GM12878 (cell line): ENCODE data around the gene SETD1B. TPM values are rescaled to one million over a fixed set of nuclear protein-coding genes. Genes with fewer than 3 reads are reported as not detected.

Experiments used
- BMI1 ChIP-seq: fragments of 450-650 bp; IDR thresholded peaks from 2 replicates; pipeline ENCODE4 v1.6.1; 2016; ENCODE audit warnings: mild to moderate bottlenecking, moderate library complexity, borderline replicate concordance
- CUX1 ChIP-seq: IDR thresholded peaks from 2 replicates; pipeline ENCODE4 v1.6.1; 2012; ENCODE audit warnings: improper control_type of control experiment, low read depth, low read length; ENCODE audit not compliant: insufficient replicate concordance
- DPF2 ChIP-seq: fragments of 450-650 bp; IDR thresholded peaks from 2 replicates; pipeline ENCODE4 v1.6.1; 2017; ENCODE audit warnings: mild to moderate bottlenecking
- ESRRA ChIP-seq: IDR thresholded peaks from 2 replicates; pipeline ENCODE4 v1.6.1; 2012; ENCODE audit warnings: mild to moderate bottlenecking, low read length, improper control_type of control experiment
- ETV6 ChIP-seq, 2 experiments: fragments of 450-650 bp in 1 of 2; IDR thresholded peaks in 1 of 2; conservative IDR thresholded peaks in 1 of 2; 2 replicates each; pipeline ENCODE4 v1.6.1; 2014; ENCODE audit warnings: antibody characterized with exemption in 1 of 2, borderline replicate concordance in 1 of 2, low read depth in 1 of 2, mild to moderate bottlenecking in 1 of 2, moderate library complexity in 1 of 2
- FOXK2 ChIP-seq: fragments of 450-650 bp; IDR thresholded peaks from 2 replicates; pipeline ENCODE4 v1.6.1; 2017; ENCODE audit warnings: mild to moderate bottlenecking, moderate library complexity
- HDGF ChIP-seq: fragments of 450-650 bp; IDR thresholded peaks from 2 replicates; pipeline ENCODE4 v1.6.1; 2016; ENCODE audit warnings: antibody characterized with exemption
- KAT2A ChIP-seq: conservative IDR thresholded peaks from 2 replicates; pipeline ENCODE4 v1.6.1; 2011; ENCODE audit warnings: low read depth, low read length; ENCODE audit not compliant: control insufficient read depth
- LARP7 ChIP-seq: fragments of 450-650 bp; IDR thresholded peaks from 2 replicates; pipeline ENCODE4 v1.6.1; 2017; ENCODE audit warnings: mild to moderate bottlenecking
- NFIC ChIP-seq: IDR thresholded peaks from 2 replicates; pipeline ENCODE4 v1.6.1; 2012; ENCODE audit warnings: low read depth, mild to moderate bottlenecking, inconsistent platforms, low read length, moderate library complexity
- NFYA ChIP-seq: IDR thresholded peaks from 2 replicates; pipeline ENCODE4 v1.6.1; 2011; ENCODE audit warnings: low read depth, mild to moderate bottlenecking, low read length, improper control_type of control experiment, borderline replicate concordance
- NR2C2 ChIP-seq: IDR thresholded peaks from 2 replicates; pipeline ENCODE4 v1.6.1; 2011; ENCODE audit warnings: borderline replicate concordance, low read depth; ENCODE audit not compliant: control insufficient read depth, insufficient read length
- POLR2AphosphoS5 ChIP-seq: IDR thresholded peaks from 2 replicates; pipeline ENCODE4 v1.6.1; 2011; ENCODE audit warnings: mild to moderate bottlenecking, low read length, inconsistent platforms
- SREBF1 ChIP-seq: IDR thresholded peaks from 2 replicates; pipeline ENCODE4 v1.6.1; 2012; ENCODE audit warnings: mild to moderate bottlenecking, low read length
- TCF7 ChIP-seq: IDR thresholded peaks from 2 replicates; pipeline ENCODE4 v1.6.1; 2014; ENCODE audit warnings: antibody characterized with exemption, borderline replicate concordance
- ZNF687 ChIP-seq: fragments of 450-650 bp; IDR thresholded peaks from 2 replicates; pipeline ENCODE4 v1.6.1; 2017; ENCODE audit warnings: mild to moderate bottlenecking, moderate library complexity
- ZZZ3 ChIP-seq: IDR thresholded peaks from 2 replicates; pipeline ENCODE4 v1.6.1; 2011; ENCODE audit warnings: low read depth; ENCODE audit not compliant: control insufficient read depth, insufficient read length
- polyA plus RNA-seq, 11 experiments: library from polyadenylated mRNA; depleted of rRNA in 4 of 11; unstranded in 6 of 11; stranded (reverse) in 5 of 11; fragments of >200 nt; fragmentation: Nextera tagmentation in 4 of 11; fragmentation: Illumina TruSeq in 1 of 11; extraction: Ambion mirVana in 4 of 11; extraction: Trizol in 1 of 11; gene quantifications; 1 replicate in 1 of 11; 2 replicates in 10 of 11; pipeline versions ENCODE4 v1.2.1 to v1.2.3, GENCODE V29; 2011 to 2016; ENCODE audit warnings: inconsistent platforms in 2 of 11, missing spikeins in 2 of 11, low read depth in 1 of 11
- total RNA-seq, 4 experiments: library from RNA; depleted of rRNA in 3 of 4; stranded (reverse); fragments of >200 nt in 3 of 4; fragmentation: Illumina TruSeq in 1 of 4; extraction: Trizol in 1 of 4; gene quantifications; 2 replicates each; pipeline versions ENCODE4 v1.2.1 to v1.2.3, GENCODE V29; 2013 to 2021
- TF ChIP-seq, protein P1 (sequence below): fragments of 150-350 bp; IDR thresholded peaks from 2 replicates; pipeline ENCODE4 v1.6.1; 2014; ENCODE audit warnings: mild to moderate bottlenecking, low read depth, low read length

SETD1B gene
- total and polyA plus RNA-seq, 10 of the 15 experiments (the other 5 are each of a cell fraction or from before 2014, with no cell fraction given), result 0.50 to 17.3 (median 1.6) TPM

- TF ChIP-seq NFIC (no peak), ZZZ3 (no peak), TCF7 (no peak), ZNF687 (peak; percentile 90), ESRRA (no peak), NFYA (no peak), NR2C2 (no peak), ETV6 (conservative IDR thresholded peaks at IDR 0.05 in 1 of 2, IDR thresholded peaks at IDR 0.05 in 1 of 2; ENCODE audit: borderline replicate concordance in 1 of 2, low read depth in 1 of 2) (peak in 1 of 2 experiments; percentile 85; a peak in 2 of 4 replicates), HDGF (no peak), BMI1 (no peak), SREBF1 (no peak), POLR2AphosphoS5 (peak; percentile 67; the same call in 1 of the 2 replicates), KAT2A (no peak), DPF2 (peak; percentile 93), CUX1 (no peak), LARP7 (peak; percentile 10; the same call in 1 of the 2 replicates), FOXK2 (no peak)
- TF ChIP-seq, protein P1, sequence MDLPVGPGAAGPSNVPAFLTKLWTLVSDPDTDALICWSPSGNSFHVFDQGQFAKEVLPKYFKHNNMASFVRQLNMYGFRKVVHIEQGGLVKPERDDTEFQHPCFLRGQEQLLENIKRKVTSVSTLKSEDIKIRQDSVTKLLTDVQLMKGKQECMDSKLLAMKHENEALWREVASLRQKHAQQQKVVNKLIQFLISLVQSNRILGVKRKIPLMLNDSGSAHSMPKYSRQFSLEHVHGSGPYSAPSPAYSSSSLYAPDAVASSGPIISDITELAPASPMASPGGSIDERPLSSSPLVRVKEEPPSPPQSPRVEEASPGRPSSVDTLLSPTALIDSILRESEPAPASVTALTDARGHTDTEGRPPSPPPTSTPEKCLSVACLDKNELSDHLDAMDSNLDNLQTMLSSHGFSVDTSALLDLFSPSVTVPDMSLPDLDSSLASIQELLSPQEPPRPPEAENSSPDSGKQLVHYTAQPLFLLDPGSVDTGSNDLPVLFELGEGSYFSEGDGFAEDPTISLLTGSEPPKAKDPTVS, result peak; percentile 83; the same call in 1 of the 2 replicates
These were observed 13.7 kb upstream of the SETD1B start (continued) for GRCh38 chr12:121789800-121790728.
